Measurements from ENCODE around the gene NAV2.
"Not testable (repeated sequence)": the region's sequence is repeated elsewhere in the genome, so short reads cannot be mapped to it uniquely, and the experiment has no call there.

Gene NAV2

GRCh38 chr11:19956228-19956627, 243.6 kb downstream of the NAV2 start:
- no peak for DNase-seq (ENCODE audit: low read depth)

GRCh38 chr11:19957294-19957943, 244.8 kb downstream of the NAV2 start:
- no peak for DNase-seq (ENCODE audit: low read depth)

GRCh38 chr11:19958204-19958603, 245.6 kb downstream of the NAV2 start:
- no peak for DNase-seq (ENCODE audit: low read depth)

- no peak for DNase-seq (ENCODE audit: low read depth)
Observed at GRCh38 chr11:19959210-19959609, 246.6 kb downstream of the NAV2 start.

- no peak for DNase-seq (ENCODE audit: low read depth)
Observed at GRCh38 chr11:19959648-19960059, 247.0 kb downstream of the NAV2 start.

GRCh38 chr11:19960410-19960809, 247.8 kb downstream of the NAV2 start:
- not testable (repeated sequence) for DNase-seq (ENCODE audit: low read depth)

- DNase-seq (ENCODE audit: low read depth) = no peak
Observed at GRCh38 chr11:19961225-19961624, 248.6 kb downstream of the NAV2 start.

- no peak for DNase-seq (ENCODE audit: low read depth)
Observed at GRCh38 chr11:19962053-19962800, 249.6 kb downstream of the NAV2 start.

GRCh38 chr11:19962801-19963175, 250.2 kb downstream of the NAV2 start:
- no peak for DNase-seq (ENCODE audit: low read depth)

GRCh38 chr11:19963697-19964387, 251.2 kb downstream of the NAV2 start:
- DNase-seq (ENCODE audit: low read depth) = no peak

- DNase-seq (ENCODE audit: low read depth) = no peak
Observed at GRCh38 chr11:19966441-19966840, 253.8 kb downstream of the NAV2 start.

- no peak for DNase-seq (ENCODE audit: low read depth)
Observed at GRCh38 chr11:19966927-19967326, 254.3 kb downstream of the NAV2 start.

GRCh38 chr11:19967787-19968186, 255.2 kb downstream of the NAV2 start:
- DNase-seq (ENCODE audit: low read depth) = no peak

GRCh38 chr11:19968860-19969259, 256.2 kb downstream of the NAV2 start:
- no peak for DNase-seq (ENCODE audit: low read depth)

GRCh38 chr11:19970944-19971343, 258.3 kb downstream of the NAV2 start:
- DNase-seq (ENCODE audit: low read depth) = no peak

GRCh38 chr11:19972091-19972490, 259.5 kb downstream of the NAV2 start:
- no peak for DNase-seq (ENCODE audit: low read depth)

GRCh38 chr11:19972651-19973050, 260.0 kb downstream of the NAV2 start:
- no peak for DNase-seq (ENCODE audit: low read depth)

- DNase-seq (ENCODE audit: low read depth) = no peak
Observed at GRCh38 chr11:19973136-19973635, 260.5 kb downstream of the NAV2 start.

- DNase-seq (ENCODE audit: low read depth) = no peak
Observed at GRCh38 chr11:19974886-19975285, 262.2 kb downstream of the NAV2 start.

GRCh38 chr11:19975414-19975990, 262.9 kb downstream of the NAV2 start:
- no peak for DNase-seq (ENCODE audit: low read depth)

- DNase-seq (ENCODE audit: low read depth) = no peak
Observed at GRCh38 chr11:19976281-19976941, 263.8 kb downstream of the NAV2 start.

GRCh38 chr11:19977941-19978340, 265.3 kb downstream of the NAV2 start:
- no peak for DNase-seq (ENCODE audit: low read depth)

Data from stimulated activated CD8-positive, alpha-beta memory T cell treated with anti-CD3 and anti-CD28 coated beads, Interleukin-15, amount 100 ng/mL, for 24 hours (primary cell).